Right atrium auricular region (tissue), 2 donors: ENCODE results near the gene C2orf78. TPM values are rescaled to one million over a fixed set of nuclear protein-coding genes. Genes with fewer than 3 reads are reported as not detected.
A peak's percentile ranks its signal among the peaks of the same experiment; 100 is the strongest.
"Not testable (repeated sequence)": the region's sequence is repeated elsewhere in the genome, so short reads cannot be mapped to it uniquely, and the experiment has no call there.

Source experiments
- DNase-seq: peaks from one replicate; pipeline ENCODE4 v3.0.0-alpha.2; 2019; ENCODE audit warnings: low spot score
- H3K27ac ChIP-seq, 2 donors: fragments of 200-600 bp; sonication (generic); 1 replicate in 1 of 2; 2 replicates in 1 of 2; pipeline ENCODE4 v1.5.1; 2016 to 2019
- H3K27me3 ChIP-seq, 2 donors: fragments of 200-600 bp; sonication (generic); one replicate each; pipeline versions ENCODE4 v1.5.1 to v1.6.0; 2017 to 2019
- H3K36me3 ChIP-seq: fragments of 200-600 bp; sonication (generic); one replicate; pipeline ENCODE4 v1.5.1; 2016
- H3K4me1 ChIP-seq, 2 donors: fragments of 200-600 bp; sonication (generic); one replicate each; pipeline versions ENCODE4 v1.5.1 to v1.6.0; 2017 to 2019
- H3K4me3 ChIP-seq, 2 donors: fragments of 200-600 bp; sonication (generic); 1 replicate in 1 of 2; 2 replicates in 1 of 2; pipeline ENCODE4 v1.5.1; 2017 to 2019; ENCODE audit warnings: mild to moderate bottlenecking in 1 of 2, moderate library complexity in 1 of 2
- H3K9me3 ChIP-seq, 2 donors: fragments of 200-600 bp; sonication (generic); one replicate each; pipeline ENCODE4 v1.5.1; 2019
- total RNA-seq, 2 donors: library from RNA; depleted of rRNA; stranded (reverse); fragments of >200 nt; gene quantifications; one replicate each; pipeline ENCODE4 v1.1.0, GENCODE V29; 2016
- TF ChIP-seq, protein P1 (sequence below), 2 donors: fragments of 200-600 bp; sonication (generic); IDR thresholded peaks; one replicate each; pipeline ENCODE4 v1.5.1; 2019; ENCODE audit warnings: antibody characterized with exemption in 2 of 2

C2orf78 gene, protein sequence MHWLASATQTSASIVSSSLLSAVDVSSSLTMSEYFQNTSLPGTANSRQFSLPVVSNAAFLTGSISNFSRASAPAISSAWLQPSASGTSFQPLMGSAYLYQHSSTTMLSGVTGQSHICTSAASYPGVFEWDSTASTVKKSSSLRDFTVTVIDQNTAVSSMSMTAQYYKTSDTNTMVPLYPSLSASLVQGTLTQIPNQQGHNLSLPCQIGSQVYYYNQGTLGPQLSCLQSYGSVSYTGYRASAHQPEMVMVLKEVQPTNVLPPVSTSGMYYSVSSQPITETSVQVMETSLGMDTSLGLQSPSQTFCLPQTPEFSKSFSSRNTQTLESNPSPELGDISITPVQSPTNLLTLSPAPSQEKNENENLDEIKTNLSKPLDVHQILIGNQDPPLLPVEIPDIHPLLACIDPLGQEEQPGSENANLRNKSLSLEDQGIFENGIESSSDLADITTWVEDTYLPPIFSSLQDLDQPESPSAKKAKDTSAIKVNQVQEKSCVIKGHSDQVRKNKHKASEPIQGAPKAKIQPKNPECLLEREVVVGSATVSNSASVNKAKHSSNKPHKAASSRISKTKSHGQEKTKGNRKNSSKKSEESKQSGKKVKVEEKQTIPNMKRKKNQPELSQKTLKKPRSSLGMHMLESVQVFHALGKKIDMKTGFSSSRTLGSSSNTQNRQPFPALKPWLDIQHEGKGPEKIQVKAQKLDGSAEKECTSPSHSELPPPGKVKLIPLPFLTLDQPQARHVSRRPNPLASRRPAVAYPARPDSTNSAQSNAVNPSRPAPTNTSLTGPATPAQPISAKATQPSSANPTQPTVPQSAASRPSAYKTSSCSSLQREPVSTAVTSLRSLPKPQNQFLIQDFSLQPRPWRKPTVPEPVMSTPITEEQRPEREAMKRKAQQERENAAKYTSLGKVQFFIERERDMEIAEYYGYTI
- not detected for total RNA-seq

DNA sequence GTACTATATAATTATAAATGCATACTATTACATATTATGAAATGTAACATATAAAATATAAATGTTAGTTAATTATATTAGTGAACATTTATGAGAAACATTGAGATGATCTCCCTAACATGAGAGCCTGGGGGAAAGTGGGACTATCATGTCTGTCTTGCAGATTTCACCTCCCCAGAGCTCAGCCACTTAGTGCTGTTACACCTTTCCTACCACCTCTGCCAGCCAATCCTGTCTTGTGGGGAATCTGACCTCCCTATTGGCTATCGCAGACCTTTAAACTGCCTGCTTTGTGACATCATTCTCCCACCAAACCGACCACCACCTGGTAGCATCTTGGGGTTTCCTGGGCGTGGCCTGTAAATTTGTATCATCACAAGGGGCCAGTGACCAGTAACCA is at the start of gene C2orf78:
TSS of gene C2orf78 (plus strand) at position 301 of the 400 bp plus-strand sequence. CDS start 127 bp downstream, outside the sequence.
- not testable (repeated sequence) for H3K27ac ChIP-seq, H3K4me1 ChIP-seq, H3K27me3 ChIP-seq, H3K4me3 ChIP-seq, DNase-seq, H3K9me3 ChIP-seq, H3K36me3 ChIP-seq

DNA sequence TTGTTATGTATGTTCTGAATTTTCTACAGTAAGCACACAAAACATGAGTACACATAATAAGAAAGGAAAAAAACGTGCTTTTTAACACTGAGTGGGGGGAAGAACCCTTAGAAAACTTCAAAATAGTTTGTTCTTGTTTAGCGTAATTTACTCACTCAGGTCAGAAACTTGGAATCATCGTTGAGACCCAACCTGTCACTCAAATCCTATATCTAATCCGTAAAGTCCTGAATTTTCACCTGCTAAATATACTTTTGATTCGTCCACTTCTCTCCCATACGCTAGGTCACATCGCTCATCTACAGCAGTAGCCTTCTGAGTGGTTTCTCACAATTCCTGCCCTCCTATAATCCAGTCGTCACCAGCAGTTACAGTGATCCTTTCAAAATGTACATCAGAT is 47.6 kb upstream of the C2orf78 start:
- TF ChIP-seq, protein P1, sequence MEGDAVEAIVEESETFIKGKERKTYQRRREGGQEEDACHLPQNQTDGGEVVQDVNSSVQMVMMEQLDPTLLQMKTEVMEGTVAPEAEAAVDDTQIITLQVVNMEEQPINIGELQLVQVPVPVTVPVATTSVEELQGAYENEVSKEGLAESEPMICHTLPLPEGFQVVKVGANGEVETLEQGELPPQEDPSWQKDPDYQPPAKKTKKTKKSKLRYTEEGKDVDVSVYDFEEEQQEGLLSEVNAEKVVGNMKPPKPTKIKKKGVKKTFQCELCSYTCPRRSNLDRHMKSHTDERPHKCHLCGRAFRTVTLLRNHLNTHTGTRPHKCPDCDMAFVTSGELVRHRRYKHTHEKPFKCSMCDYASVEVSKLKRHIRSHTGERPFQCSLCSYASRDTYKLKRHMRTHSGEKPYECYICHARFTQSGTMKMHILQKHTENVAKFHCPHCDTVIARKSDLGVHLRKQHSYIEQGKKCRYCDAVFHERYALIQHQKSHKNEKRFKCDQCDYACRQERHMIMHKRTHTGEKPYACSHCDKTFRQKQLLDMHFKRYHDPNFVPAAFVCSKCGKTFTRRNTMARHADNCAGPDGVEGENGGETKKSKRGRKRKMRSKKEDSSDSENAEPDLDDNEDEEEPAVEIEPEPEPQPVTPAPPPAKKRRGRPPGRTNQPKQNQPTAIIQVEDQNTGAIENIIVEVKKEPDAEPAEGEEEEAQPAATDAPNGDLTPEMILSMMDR (IDR thresholded peaks at IDR 0.05) = no peak

GRCh38 chr2:73736855-73737779 is 46.9 kb upstream of the C2orf78 start, which contains the start of gene TPRKB:
TPRKB (minus strand) TSS chr2:73737345; CDS start chr2:73734569, 2,776 bp downstream.
- peak within 1 kb of the TSS; percentile 66 to 69 for H3K27ac ChIP-seq
- H3K9me3 ChIP-seq = no peaks in the 10 kb centered on the region
- H3K4me1 ChIP-seq = peaks cover 0 to 16% of the 10 kb centered on the region in 2 donors
- peak; percentile 95 for DNase-seq
- peaks cover 11% of the 10 kb centered on the region for H3K36me3 ChIP-seq
- H3K4me3 ChIP-seq = peak within 1 kb of the TSS; percentile 68 to 82
- TF ChIP-seq, protein P1 (IDR thresholded peaks at IDR 0.05) = no peak
- no peaks in the 10 kb centered on the region for H3K27me3 ChIP-seq

More for the DNA sequence above, 47.6 kb upstream of the C2orf78 start:
- Histone ChIP-seq H3K27me3 (no peaks in the 10 kb centered on the region), H3K36me3 (peaks cover 19% of the 10 kb centered on the region), H3K4me1 (peaks cover 0 to 16% of the 10 kb centered on the region in 2 donors), H3K27ac (peak overlapping the region; percentile 66 to 69), H3K4me3 (peak overlapping the region; percentile 68 to 82), H3K9me3 (no peaks in the 10 kb centered on the region)
- DNase-seq = no peak

GRCh38 chr2:73739101-73739500 is 44.9 kb upstream of the C2orf78 start:
- Histone ChIP-seq H3K4me1 (peaks cover 0 to 16% of the 10 kb centered on the region in 2 donors), H3K4me3 (no peak overlapping the region), H3K27ac (no peak overlapping the region), H3K27me3 (no peaks in the 10 kb centered on the region), H3K9me3 (no peaks in the 10 kb centered on the region), H3K36me3 (no peaks in the 10 kb centered on the region)
- TF ChIP-seq, protein P1 (IDR thresholded peaks at IDR 0.05) = no peak
- DNase-seq = no peak

DNA sequence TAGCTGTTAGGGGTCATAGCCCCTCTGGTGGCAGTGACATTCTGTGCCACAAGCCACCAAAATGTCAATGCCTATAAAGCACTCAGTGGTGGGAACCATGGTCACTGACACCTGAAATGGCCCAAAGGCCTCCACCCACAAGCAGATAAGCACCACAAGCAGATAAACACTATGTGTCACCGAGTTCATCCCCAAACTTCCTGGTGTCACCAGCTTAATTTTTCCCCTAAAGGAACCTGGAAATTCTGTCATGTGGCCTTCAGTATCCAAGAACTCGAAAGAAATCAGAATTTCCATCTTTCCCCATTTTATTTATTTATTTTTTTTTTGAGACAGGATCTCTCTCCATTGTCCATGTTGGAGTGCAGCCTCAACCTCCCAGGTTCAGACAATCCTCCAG is 43.2 kb upstream of the C2orf78 start:
- no peak for DNase-seq
- no peak overlapping the region for H3K27ac ChIP-seq
- H3K4me1 ChIP-seq = peaks cover 0 to 16% of the 10 kb centered on the region in 2 donors
- H3K9me3 ChIP-seq = no peaks in the 10 kb centered on the region
- H3K4me3 ChIP-seq = no peak overlapping the region
- no peaks in the 10 kb centered on the region for H3K27me3 ChIP-seq
- TF ChIP-seq, protein P1 (IDR thresholded peaks at IDR 0.05) = no peak
- peaks cover under 1% of the 10 kb centered on the region for H3K36me3 ChIP-seq
